Left cardiac atrium (tissue), 4 donors: ENCODE data around the gene TEAD3. TPM values are rescaled to one million over a fixed set of nuclear protein-coding genes. Genes with fewer than 3 reads are reported as not detected.
"Not testable (repeated sequence)": the region's sequence is repeated elsewhere in the genome, so short reads cannot be mapped to it uniquely, and the experiment has no call there.

ENCODE experiments used
- ATAC-seq, 2 donors: fragments of 200-7000 bp; cut with Tn5 transposase; one replicate each; pipeline ENCODE4 v1.9.1; 2020; ENCODE audit warnings: mild to moderate bottlenecking in 2 of 2, moderate library complexity in 2 of 2
- DNase-seq: peaks from one replicate; pipeline ENCODE4 v3.0.0-alpha.2; 2020
- intact Hi-C, 2 donors: fragments of 100-400 bp; cut with DNase I; formaldehyde crosslinking; loops; one replicate each; pipeline versions ENCODE4 v1.14.1 to v1.15.1; 2022 to 2023
- long read RNA-seq: library from polyadenylated mRNA; unstranded; transcript quantifications from one replicate; pipeline ENCODE4 v2.0.0, GENCODE V29; 2021
- total RNA-seq, 2 donors: library from RNA; stranded (reverse); fragmentation: NEBNext Ultra II Directional; extraction: Animal tissue kit (Norgen Biotek cat#: 25700); gene quantifications; one replicate each; pipeline ENCODE4 v1.2.1, GENCODE V29; 2021
- donor health status: DM: no; HTN: yes; CAD: no.
- donor health status: DM: no; HTN: yes; CAD: no; lungs with severe emphysema.
- donor health status: DM: yes; HTN: yes; CAD: no.
- donor health status: Dilated cardiomyopathy.

Gene TEAD3
- 10 to 100 TPM; 22.4 to 39.6 TPM for total RNA-seq
- long read RNA-seq, partial matches to known transcripts: 22 of 25 reads
- long read RNA-seq, other reads (novel, unspliced or antisense): 3 of 25 reads

DNA sequence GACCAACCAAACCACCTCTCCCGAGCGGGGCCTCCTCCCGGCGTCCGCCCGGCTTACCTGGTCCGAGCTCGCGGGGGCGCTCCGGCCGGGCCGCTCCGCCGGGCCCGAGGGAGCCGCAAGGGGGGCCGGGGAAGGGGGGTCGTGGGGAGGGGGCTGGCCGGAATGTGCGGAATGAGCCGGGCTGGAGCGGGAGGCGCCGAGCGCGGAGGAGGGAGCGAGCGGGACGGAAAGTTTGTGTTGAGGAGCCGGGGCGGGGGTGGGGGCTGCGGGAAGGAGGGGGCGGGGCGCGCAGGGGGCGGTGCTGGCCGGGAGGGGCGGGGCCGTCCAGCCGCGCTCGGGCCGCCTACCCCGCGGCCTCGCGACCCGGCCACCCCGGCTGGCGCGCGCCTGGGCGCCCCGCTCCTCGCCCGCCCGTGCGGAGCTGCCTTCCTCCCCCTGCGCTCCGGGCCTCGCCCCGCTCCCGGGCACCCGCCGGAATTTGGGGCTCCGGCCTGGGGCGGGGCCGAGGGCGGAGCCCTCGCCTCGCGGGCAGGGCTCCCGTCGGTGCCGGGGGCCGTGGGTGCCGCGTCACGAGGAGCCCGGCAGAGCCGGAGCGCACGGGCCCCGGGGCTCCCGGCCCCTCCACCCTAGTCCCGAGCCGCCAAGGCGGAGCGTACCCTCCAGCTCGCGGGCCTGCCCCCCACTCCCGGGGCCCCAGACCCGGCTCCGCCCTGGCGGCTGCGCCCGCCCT lies at the start of gene TEAD3:
TEAD3 (minus strand) TSS at position 239 of the 730 bp plus-strand sequence.
- DNase-seq (peak; percentile 69), ATAC-seq (peak; percentile 58 to 78)
- intact Hi-C loops: no loop called here

DNA sequence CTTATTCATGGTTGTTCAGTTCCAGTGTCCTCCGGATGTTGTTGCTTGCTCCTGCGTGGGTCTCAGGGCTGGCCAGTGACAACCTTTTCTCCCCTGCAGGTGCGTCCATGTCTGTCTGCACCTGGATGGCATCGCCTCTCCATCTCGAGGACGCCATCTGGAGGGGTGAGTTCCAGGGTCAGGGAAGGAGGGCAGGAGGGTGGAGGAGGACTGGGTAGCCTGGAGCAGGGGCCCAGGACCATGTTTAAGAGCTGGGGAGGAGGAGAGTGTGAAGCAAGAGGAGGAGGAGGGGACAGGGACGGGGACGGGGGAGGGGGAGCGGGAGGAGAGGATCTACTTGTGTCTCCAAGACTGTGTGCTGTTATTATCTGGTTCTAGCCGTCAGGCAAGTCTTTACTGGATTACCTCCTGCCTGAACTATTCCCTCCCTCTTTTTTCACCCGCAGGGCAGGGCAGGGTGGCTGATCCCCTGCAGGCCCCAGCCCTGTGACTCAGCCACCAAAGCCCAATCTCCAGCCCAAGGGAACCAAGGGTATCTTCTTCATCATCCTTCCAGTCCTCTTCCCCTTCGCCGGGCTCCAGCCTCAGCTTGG lies 48.0 kb upstream of the TEAD3 start:
- intact Hi-C loops: no loop called here
- ATAC-seq: no peak
- DNase-seq: no peak

DNA sequence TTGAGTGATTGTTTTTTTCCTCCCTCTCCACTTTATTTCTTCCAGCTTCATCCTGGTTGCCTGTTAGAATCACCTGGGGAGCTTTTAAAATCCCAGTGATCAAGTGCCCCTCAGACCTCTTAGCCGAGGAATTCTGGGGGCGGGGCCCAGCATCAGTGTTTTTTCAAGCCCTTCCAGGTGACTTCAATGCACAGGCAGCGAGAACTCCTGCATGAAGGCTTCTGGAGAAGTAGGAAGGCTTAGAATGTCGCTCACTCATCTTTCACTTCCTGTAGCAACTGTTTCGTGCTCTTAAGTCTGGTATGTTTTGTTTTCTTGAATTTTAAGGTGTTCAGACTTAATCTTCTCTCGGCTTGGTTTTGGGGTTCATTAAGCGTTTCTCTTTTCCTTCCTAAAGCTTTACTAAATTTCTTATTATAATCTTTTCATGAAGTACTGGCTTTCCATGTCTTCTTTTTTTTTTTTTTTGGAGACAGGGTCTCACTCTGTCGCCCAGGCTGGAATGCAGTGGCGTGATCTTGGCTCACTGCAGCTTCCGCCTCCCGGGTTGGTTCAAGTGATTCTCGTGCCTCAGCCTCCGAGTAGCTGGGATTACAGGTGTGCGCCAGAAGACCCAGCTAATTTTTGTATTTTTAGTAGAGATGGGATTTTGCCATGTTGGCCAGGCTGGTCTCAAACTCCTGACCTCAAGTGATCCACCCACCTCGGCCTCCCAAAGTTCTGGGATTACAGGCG lies 46.7 kb upstream of the TEAD3 start:
- DNase-seq: no peak

DNA sequence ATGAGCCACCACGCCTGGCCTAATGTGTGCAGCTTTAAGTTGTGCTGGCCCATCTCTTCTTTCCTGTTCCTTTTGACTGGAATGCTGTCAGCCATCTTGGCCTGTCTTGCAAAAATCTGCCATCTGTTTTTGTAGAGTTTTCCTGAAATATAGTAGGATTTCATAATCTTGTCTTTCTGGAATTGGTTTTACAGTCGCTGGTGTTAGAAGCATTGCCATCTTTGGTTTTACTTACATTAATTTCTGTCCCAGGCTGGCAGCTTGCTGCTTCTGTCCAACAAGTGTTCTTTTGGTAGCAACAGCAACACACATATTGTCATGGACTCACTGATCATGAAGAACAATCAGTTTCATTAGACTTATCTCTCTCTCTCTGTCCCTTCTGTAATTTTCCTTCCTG lies 45.0 kb upstream of the TEAD3 start:
- DNase-seq: no peak
- intact Hi-C loops: no loop called here
- ATAC-seq: no peak

More for the DNA sequence above, 46.7 kb upstream of the TEAD3 start:
- no peak for ATAC-seq
- intact Hi-C loops: no loop called here

DNA sequence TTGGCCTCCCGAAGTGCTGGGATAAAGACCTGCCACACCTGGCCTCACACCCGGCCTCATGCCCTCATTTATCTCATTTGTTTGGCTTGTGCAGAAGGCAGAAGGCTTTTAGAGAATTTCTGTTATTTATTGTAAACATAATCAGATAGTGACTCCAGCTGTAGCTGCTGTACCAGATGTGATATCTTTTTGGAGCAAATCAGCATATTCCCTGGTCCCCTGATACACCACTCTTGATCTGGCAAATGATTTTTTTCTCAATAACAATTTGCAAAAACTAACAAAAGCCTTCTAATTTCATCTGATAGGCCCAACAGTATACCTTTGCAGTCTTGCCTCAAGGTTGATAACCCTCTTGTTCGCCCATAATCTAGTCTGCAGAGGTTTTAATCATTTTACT lies 42.3 kb upstream of the TEAD3 start:
- DNase-seq (no peak), ATAC-seq (no peak)
- intact Hi-C loops: no loop called here

DNA sequence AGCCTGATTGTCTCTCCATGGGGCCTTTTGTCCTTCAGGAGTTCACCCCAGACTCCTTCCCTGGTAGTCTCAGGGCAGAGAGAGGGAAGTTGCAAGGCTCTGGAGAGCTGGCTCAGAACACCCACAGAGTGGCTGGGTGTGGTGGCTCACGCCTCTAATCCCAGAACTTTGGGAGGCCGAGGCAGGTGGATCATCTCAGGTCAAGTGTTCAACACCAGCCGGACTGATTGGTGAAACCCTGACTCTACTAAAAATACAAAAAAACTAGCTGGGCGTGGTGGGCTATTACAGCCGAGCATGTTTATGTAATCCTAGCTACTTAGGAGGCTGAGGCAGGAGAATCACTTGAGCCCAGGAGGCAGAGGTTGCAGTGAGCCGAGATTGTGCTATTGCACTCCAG lies 39.0 kb upstream of the TEAD3 start:
- ATAC-seq, intact Hi-C loops, DNase-seq: not testable (repeated sequence)

DNA sequence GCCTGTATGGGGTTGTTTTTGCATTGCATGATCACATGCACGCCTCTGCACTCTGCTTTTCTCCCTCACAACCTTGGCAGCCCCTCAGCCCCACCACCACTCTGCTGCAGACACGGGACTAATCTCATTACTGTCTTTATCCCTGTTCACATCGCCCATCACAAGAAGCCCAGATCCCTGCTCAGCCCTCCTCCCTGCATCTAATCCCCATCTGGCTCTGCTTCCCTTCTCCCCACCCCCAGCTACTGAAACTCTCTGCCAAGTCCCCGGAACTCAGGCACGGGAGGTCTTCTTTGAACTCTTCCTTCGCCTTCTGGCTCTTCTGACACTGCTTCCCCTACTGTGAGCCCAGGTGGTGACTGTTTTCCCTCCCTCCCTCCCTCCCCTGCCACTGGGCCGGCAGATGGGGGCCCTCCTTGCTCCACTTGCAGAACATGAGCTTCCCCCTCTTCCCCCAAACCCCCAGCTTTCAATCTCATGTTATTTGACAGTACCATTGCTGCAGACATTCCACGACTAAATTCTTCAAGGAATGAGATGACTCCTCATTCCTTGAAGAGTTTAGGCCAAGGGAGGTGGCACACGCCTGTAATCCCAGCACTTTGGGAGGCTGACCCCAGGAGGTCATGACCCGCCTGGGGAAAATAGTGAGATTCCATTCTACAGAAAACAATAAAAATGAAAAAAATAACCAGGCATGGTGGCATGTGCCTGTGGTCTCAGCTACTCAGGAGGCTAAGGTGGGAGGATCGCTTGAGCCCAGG lies 37.7 kb upstream of the TEAD3 start:
- no peak for ATAC-seq
- no peak for DNase-seq
- intact Hi-C loops: no loop called here

DNA sequence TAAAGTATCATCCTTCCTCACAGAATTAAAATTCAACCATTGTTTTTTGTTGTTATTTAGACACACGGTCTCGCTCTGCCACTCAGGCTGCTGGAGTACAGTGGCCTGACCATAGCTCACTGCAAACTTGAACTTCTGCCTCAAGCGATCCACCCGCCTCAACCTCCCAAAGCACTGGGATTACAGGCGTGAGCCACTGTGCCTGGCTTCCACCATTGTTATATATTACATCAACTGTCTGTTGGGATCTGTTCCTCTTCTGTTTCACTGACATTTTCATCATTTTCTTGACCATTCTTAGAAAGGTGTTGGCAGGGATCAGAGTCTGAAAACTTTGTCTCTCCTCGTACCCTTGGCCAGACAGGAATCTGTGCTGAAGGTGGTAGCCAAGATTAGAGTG lies 37.1 kb upstream of the TEAD3 start:
- intact Hi-C loops: no loop called here
- DNase-seq (no peak), ATAC-seq (no peak)

DNA sequence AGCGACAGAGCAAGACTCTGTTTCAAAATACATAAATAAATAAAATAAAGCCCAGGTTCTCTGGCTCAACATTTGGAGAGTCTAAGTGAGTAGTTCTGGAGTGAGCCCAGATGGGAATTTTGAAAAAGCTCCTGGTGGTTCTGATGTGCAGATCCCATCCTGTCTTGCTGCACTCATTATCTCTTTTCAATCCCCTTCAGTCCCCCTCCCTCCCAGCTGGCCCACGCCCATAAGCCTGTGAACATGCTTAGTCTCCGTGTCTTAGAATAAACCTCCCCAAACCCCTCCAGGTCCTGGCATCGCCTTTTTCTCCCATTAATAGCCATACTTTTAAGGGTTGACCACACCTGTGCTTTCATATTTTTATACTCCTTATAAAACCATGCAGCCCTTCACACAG lies 35.2 kb upstream of the TEAD3 start:
- intact Hi-C loops: no loop called here
- DNase-seq (no peak), ATAC-seq (no peak)

DNA sequence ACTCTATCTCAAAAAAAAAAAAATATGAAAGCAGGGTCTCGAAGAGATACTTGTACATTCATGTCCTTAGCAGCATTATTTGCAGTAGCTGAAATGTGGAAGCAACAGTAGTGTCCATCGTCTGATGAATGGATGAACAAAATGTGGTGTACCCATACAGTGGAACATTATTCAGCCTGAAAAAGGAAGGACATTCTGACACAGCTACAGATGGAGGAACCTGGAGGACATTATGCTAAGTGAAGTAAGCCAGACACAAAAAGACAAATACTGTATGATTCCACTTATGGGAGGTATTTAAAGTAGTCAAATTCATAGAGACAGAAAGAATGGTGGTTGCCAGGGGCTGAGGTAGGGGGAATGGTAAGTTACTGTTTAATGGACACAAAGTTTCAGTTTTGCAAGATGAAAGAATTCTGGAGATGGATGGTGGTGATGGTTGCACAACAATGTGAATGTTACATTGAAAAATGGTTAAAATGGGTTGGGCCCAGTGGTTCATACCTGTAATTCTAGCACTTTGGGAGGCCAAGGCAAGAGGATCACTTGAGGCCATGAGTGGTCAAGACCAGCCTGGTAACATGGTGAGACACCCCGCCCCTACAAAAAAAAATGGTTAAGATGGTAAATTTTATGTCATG lies 27.6 kb upstream of the TEAD3 start:
- DNase-seq (no peak), ATAC-seq (no peak)
- intact Hi-C loops: loop anchor here in 1 of 2 donors (10.0 kb wide), 1 partner anchor 60 kb away; no protein-coding TSS in a partner anchor

DNA sequence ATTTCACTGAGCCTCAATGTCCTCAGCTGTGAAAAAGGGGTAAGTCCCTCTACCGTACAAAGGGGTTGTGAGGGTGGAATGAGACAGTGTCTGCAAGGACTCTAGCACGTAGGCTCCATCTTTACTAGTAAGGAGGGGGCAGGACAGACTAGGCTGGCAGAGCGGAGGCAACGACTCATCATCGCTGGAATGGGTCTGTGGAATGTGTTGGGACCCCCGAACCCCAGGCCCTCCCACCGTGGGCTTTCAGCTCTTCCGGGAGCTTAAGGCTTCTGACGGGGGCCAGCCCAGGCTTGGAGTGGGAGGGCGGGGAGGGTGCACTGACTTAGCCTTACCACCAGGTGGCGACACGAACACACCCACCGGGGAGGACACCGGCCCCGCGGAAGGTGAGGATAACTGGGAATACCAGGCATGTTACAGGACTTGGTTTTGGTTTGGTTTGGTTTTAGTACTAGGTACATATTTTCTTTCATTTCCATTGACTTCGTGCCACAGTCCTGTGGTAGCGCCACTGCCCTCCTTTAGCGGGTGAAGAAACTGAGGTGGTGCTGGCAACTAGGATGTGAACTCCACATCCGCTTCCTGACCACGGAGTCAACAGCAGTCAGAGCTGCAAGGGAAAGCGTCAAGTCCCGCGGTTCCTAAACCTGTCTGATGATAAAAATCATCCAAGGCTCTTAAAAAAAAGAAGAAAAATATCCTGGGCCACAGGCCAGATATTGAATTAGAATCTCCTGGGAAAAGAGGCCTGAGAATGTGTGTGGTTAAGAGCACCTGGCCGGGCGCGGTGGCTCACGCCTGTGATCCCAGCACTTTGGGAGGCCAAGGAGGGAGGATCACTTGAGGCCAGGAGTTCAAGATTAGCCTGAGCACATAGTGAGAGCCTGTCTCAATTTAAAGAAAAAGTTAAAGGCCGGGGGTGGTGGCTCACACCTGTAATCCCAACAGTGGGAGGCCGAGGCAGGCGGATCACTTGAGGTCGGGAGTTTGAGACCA lies 26.1 kb upstream of the TEAD3 start:
- peak; percentile 87 to 94 for ATAC-seq
- peak; percentile 78 for DNase-seq
- intact Hi-C loops: loop anchor here (2.0 to 10.0 kb wide), 2 partner anchors 62 to 214 kb away; partner anchors contain the start of gene ARMC12 (in 2 of the 2)

DNA sequence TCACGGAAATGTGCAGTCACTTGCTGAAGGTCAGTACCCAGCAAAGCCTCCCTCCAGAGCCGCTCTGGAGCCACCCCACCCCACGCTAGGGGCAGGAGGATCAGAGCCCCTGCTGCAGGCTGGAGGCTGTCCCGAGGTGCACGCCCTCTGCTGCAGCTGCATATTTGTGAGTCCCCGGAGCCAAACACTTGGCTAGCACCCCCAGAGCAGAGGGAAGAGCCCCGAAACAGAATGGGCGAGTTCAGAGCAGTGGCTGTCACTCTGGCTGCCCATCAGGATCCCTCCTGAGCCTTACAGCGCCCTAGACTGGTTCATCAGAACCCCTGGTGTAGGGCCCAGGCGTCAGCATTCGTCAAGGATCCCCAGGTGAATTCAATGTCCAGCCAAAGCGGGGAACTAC lies 25.3 kb upstream of the TEAD3 start:
- DNase-seq (no peak), ATAC-seq (no peak)
- intact Hi-C loops: loop anchor here (2.0 to 10.0 kb wide), 2 partner anchors 63 to 215 kb away; partner anchors contain the start of gene ARMC12 (in 2 of the 2)

DNA sequence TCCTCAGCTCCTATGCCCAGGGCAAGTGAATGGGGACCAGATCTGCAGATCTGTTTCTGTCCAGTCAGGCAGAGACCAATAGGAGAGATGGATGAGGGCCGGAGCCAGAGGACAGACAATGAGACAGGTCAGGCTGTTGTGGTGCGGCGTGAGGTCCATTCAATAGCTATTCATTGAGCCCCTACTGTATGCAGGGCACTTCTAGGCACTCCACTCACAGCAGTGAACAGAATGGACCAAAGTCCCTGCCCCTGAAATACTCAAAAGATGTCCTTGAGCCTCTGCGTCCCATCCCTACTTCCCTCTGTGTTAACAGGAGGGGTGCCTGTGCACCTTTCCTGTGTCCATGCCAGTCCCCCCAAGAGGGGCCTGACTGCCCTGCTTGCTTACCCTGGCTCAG lies 24.4 kb upstream of the TEAD3 start:
- ATAC-seq (no peak), DNase-seq (no peak)
- intact Hi-C loops: loop anchor here in 1 of 2 donors (10.0 kb wide), 1 partner anchor 64 kb away; no protein-coding TSS in a partner anchor

DNA sequence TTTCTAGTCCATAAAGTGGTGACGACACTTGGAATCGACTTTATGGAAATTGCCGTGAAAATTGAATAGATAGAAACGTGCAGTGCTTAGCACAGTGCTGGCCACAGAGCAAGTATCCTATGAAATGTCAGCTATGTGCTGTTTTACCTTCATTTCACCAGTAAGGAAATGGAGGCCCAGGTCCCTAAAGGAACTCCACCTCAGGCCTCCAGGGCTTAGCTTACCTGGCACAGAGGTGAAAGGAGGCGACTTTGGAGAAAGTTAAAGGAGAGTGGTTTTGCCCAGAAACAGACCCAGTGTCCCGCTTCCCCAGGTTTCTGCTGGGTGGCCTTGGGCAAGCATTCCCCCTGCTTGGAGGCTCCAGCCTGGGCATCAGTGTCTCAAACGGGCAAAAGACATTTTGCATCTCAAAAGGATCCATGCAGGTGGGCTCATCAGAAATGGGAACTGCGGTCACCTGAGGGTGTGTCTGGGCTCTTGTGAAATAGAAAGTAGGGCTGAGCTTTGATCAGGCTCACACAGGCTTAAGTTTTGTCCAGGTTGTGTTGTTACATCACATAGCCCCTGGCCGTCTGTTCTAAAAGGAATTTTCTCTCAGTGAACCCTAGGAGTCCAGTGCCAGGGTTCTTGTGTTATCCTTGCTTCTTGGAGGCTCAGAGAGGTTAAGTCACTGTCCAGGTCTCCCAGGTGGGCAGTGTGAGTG lies 22.6 kb upstream of the TEAD3 start:
- no peak for DNase-seq
- intact Hi-C loops: loop anchor here in 1 of 2 donors (10.0 kb wide), 1 partner anchor 65 kb away; no protein-coding TSS in a partner anchor
- ATAC-seq: no peak

DNA sequence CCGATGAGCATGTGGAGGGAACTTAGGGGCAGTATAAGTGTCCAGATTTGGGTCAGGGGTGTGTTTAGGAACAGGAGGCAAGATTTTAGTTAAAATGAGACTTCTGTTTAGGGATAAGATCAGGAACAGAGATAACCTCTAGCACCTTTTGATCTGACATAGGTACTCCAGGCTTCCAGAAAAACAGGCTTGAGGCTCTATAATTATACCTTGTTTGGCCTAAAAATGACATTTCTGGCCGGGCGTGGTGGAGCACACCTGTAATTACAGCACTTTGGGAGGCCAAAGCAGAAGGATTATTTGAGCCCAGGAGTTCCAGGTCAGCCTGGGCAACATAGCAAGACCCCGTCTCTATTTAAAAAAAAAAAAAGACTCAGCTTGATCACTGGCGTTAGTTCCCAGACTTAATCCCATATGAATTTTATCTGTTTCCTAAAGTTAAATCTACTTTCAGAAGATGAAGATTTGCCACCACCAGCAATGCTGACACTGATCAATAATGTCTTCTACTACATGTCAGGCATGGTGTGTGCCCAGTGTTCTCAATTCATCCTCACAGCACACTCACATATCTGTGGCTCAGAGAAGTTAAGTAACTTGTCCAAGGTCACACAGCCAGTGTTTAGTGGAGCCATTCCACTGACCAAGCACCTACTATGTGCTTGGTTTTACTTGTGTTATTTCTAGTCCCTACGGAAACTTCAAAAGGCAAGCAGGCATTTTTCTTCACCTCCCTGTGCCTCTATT lies 21.9 kb upstream of the TEAD3 start:
- no peak for ATAC-seq
- no peak for DNase-seq
- intact Hi-C loops: no loop called here

DNA sequence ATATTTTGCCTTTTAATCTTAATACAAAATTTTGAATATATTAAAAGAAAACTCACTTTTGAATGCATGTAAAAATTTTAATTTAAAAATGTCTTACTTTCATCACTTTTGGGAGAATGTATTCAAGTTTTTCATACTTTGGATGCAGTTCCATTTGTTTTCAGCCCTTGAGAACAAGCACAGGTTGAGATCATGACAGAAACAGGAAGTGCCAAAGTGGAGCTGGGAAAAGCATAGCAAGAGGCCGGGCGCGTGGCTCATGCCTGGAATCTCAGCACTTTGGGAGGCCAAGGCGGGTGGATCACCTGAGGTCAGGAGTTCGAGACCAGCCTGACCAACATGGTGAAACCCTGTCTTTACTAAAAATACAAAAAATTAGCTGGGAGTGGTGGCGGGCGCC lies 21.1 kb upstream of the TEAD3 start:
- DNase-seq, intact Hi-C loops, ATAC-seq: not testable (repeated sequence)
